ENCODE results near the gene GABBR2.
"Not testable (repeated sequence)": the region's sequence is repeated elsewhere in the genome, so short reads cannot be mapped to it uniquely, and the experiment has no call there.

GABBR2 gene

GRCh38 chr9:98504298-98505282 is 204.1 kb downstream of the GABBR2 start:
- DNase-seq, result no peak

DNA sequence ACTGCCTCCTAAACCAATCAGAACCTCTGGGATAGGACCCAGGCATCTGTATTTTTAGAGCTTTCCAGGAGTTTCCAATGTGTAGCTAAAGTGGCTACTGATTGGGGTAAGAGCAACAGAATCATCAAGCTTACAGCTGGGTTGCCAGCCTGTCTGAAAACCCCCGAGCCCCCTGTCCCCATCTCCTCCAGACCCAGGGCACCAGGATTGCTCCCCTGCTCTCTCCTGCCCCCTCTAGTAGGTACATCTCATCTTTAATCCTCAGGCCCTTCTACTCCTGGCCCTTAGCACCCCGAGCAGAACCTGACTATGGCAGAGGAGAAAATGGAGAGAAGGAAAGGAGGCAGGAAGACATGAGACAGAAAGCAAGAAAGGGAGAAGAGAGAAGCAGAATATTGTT is 204.9 kb downstream of the GABBR2 start:
- no peak for DNase-seq

DNA sequence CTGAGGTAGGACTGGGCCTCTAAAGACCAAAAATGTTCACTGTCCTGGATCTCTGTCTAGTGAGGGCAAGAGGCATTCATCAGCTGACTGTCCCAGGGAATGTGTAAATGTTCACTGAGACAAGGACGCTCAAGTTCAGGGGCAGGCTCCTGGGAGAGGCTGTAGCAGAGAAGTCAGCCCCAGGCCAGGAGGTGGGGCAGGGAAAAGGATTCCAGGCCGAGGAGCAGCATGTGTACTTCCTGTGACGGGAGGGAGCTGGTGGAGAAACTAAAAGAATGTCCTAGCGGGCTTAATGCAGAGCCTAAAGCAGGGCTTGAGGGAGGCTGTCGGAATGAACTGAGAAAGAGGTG is 205.8 kb downstream of the GABBR2 start:
- no peak for DNase-seq

- DNase-seq, result no peak
These were observed 206.3 kb downstream of the GABBR2 start for GRCh38 chr9:98502311-98502975.

GRCh38 chr9:98501819-98502218 is 206.9 kb downstream of the GABBR2 start:
- no peak for DNase-seq

GRCh38 chr9:98501259-98501658 is 207.5 kb downstream of the GABBR2 start:
- not testable (repeated sequence) for DNase-seq

- DNase-seq, result no peak
These were observed 208.3 kb downstream of the GABBR2 start for GRCh38 chr9:98500337-98500919.

- DNase-seq, result no peak
These were observed 213.2 kb downstream of the GABBR2 start for GRCh38 chr9:98495530-98495929.

- no peak for DNase-seq
These were observed 213.9 kb downstream of the GABBR2 start for GRCh38 chr9:98494852-98495251.

DNA sequence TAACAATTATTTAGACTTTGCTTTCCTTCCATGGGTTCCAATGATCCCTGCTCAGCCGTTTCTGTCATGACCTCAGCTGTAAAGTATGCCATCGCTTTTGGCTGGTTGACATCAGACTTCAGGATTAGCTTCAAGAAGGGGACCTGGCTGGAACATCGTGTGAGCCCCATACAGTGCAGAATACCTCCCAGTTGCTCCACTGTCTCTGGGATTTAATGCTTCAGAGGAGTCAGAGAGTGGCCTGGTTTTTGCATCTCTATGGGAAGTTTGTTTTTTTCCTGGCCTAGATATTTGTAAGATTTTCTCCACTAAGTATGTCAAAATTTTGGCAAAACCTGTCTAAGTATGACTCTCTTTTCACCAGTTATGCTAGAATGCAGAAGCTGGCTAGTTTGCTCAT is 216.9 kb downstream of the GABBR2 start:
- no peak for DNase-seq

GRCh38 chr9:98491231-98491651 is 217.5 kb downstream of the GABBR2 start:
- DNase-seq, result no peak

DNA sequence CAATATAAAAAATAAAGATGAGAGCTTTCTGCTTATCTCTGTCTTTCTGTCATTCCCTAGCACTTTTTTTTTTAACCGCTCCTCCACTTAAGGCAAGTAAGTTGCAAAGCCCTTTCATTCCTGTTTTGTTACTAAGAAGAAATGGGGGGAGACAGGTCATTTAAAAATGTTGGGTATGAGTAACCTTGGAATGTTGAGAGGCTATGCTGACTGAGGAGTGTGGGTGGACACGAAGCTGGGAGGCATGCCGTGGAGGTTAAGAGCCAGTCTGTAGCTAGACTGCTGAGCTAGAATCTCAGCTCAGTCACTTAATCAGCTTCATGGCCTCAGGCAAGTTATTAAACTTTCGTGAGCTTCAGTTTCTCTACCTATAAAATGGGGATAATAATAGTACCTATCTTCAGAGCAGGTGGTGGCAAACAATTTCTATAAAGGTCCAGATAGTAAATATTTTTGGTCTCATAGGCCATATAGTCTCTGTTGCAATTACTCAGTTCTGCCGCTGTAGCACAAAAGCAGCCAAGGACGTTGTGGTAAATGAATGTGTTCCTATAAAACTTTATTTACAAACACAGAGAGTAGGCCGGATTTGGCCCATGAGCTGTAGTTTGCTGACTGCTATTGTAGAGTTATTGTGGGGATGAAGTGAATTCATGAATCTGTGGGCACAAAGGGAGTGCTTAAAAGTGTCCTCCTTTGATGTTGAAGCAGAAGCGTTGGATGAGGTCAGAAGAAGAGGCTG is 220.0 kb downstream of the GABBR2 start:
- DNase-seq, result no peak

- DNase-seq, result no peak
These were observed 223.0 kb downstream of the GABBR2 start for GRCh38 chr9:98485706-98486105.

- DNase-seq, result no peak
These were observed 224.6 kb downstream of the GABBR2 start for GRCh38 chr9:98484162-98484561.

DNA sequence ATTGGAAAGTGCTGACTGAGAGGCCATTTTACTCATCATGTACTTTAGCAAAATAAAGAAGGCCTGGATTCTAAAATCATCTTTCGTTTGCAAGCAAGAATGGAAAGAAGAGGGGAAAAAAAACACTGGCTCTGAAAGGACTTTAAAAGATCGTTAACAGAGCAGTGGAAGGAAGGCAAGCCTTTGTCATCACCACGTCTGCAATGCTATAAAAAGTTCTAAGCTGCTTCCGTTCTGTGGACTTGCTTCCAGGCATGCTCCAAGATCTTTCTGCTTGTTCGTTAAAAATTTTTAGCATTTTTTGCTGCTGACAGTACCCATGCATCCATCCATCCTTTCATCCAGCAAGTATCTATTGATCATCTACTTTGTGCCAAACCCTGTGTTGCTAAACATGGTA is 226.5 kb downstream of the GABBR2 start:
- DNase-seq, result no peak

DNA sequence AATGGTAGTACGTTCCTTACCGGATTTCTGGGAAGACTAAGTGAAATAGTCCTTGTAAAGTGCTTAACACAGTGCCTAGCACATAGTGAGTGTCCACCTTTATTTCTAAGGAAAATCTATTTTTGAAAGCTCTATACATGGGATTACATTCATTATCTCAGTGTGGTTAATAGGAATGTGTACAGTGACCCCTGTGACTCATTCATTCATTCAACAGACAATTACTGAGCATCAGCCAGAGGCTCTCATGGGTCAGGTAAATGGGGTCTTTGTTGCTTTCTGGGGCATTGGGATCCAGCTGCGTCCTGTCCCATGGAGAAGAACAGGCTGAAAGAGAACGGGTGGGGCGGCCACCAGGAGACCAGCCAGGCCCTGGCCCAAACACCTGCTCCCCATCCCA is 227.1 kb downstream of the GABBR2 start:
- no peak for DNase-seq

DNA sequence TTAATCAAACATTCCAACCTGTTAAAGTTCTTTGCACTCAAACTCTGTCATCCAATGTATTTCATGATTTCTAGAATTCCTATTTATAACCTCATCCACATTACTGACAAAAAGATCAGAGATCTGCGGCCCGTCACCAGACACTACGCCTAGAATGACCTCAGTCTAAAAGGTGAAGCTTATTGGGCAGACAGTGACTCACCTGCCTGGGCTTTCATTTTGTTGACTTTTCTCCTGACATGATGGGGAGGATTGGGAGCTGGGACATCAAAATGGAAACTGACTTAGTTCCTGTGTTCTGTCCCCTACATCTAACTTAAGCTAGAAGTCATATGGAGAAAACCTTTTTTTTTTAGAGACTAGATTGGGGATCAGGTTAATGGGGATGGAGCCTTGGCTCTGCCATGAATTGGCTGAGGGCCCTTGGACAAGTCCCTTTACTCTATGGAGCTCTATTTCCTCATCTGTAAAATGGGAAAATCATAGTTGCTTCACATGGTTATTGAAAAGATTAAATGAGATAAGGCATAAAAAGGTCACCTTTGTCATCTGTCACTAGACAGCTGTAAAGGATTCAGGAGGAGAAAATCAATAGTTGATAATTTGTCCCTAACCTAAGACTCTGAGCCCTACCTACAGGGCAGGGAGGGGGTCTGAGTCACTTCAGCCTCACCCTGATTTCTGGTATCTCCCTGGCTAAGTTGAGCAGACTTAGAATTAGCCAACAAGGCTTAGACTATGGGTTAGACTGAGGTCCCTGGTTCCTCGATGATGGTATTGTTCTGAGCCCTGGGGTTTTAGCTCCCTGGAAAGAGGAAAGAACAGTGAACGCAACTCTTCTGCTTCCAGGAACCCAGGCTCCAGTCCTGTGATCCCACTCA is 228.5 kb downstream of the GABBR2 start:
- no peak for DNase-seq

- no peak for DNase-seq
These were observed 229.3 kb downstream of the GABBR2 start for GRCh38 chr9:98479449-98479848.

- DNase-seq, result no peak
These were observed 230.9 kb downstream of the GABBR2 start for GRCh38 chr9:98477884-98478283.

GRCh38 chr9:98472216-98472615 is 236.5 kb downstream of the GABBR2 start:
- DNase-seq, result no peak

GRCh38 chr9:98471185-98471584 is 237.6 kb downstream of the GABBR2 start:
- no peak for DNase-seq
